Stomach (tissue), 9 donors: ENCODE measurements around the gene SOX8. TPM values are rescaled to one million over a fixed set of nuclear protein-coding genes. Genes with fewer than 3 reads are reported as not detected.

Source experiments
- DNase-seq, 2 donors: peaks; one replicate each; pipeline versions ENCODE4 v3.0.0 to v3.0.0-alpha.2; 2013 to 2019
- H3K27ac ChIP-seq, 5 donors: fragments of 200-600 bp in 4 of 5; sonication (generic) in 4 of 5; one replicate each; pipeline ENCODE4 v1.5.1; 2013 to 2019; ENCODE audit warnings: mild to moderate bottlenecking in 1 of 5, moderate library complexity in 1 of 5
- H3K27me3 ChIP-seq, 3 donors: fragments of 200-600 bp; sonication (generic); one replicate each; pipeline ENCODE4 v1.5.1; 2017 to 2019; ENCODE audit warnings: mixed run types in 1 of 3
- H3K36me3 ChIP-seq, 4 donors: fragments of 200-600 bp; sonication (generic); 1 replicate in 3 of 4; 2 replicates in 1 of 4; pipeline ENCODE4 v1.5.1; 2016 to 2019
- H3K4me1 ChIP-seq, 4 donors: fragments of 200-600 bp; sonication (generic); one replicate each; pipeline ENCODE4 v1.5.1; 2016 to 2019
- H3K4me3 ChIP-seq, 4 donors: fragments of 200-600 bp; sonication (generic) in 3 of 4; one replicate each; pipeline ENCODE4 v1.5.1; 2016 to 2019; ENCODE audit warnings: mild to moderate bottlenecking in 1 of 4
- H3K9me3 ChIP-seq, 4 donors: fragments of 200-600 bp; sonication (generic); one replicate each; pipeline ENCODE4 v1.5.1; 2016 to 2019
- CTCF ChIP-seq, 7 experiments: fragments of 450-650 bp in 4 of 7; fragments of 200-600 bp in 3 of 7; sonication (generic) in 3 of 7; IDR thresholded peaks; one replicate each; pipeline ENCODE4 v1.5.1; 2016 to 2019; ENCODE audit warnings: antibody characterized with exemption in 7 of 7, control low read depth in 2 of 7, mild to moderate bottlenecking in 1 of 7
- EP300 ChIP-seq: sonication (generic); formaldehyde crosslinking; IDR thresholded peaks from one replicate; pipeline ENCODE4 v1.6.1; 2017; ENCODE audit warnings: antibody characterized with exemption
- POLR2A ChIP-seq, 4 donors: fragments of 450-650 bp; IDR thresholded peaks; one replicate each; pipeline ENCODE4 v1.6.1; 2016; ENCODE audit warnings: antibody characterized with exemption in 4 of 4, control low read depth in 2 of 4, mild to moderate bottlenecking in 1 of 4, moderate library complexity in 1 of 4
- POLR2AphosphoS5 ChIP-seq, 3 donors: sonication (generic); formaldehyde crosslinking; IDR thresholded peaks; one replicate each; pipeline ENCODE4 v1.6.1; 2016; ENCODE audit warnings: antibody characterized with exemption in 3 of 3
- WGBS, 5 donors: extraction: QIAGEN DNeasy Blood & Tissue Kit in 3 of 5; methylation state at CpG; one replicate each; pipeline versions ENCODE4 v1.1.5 to v1.1.7; 2013 to 2018; 5-methylcytosine and 5-hydroxymethylcytosine counted together
- intact Hi-C: fragments of 100-400 bp; cut with DNase I; formaldehyde crosslinking; loops from one replicate; pipeline ENCODE4 v1.15.1; 2023; ENCODE audit warnings: low total_unique reads
- polyA plus RNA-seq, 3 donors: library from polyadenylated mRNA; stranded (reverse); fragments of 200-250 nt; gene quantifications; one replicate each; pipeline ENCODE4 v1.2.3, GENCODE V29; 2013
- total RNA-seq, 5 donors: library from RNA; depleted of rRNA; stranded (reverse); fragments of >200 nt; gene quantifications; one replicate each; pipeline versions ENCODE4 v1.1.0 to v1.2.3, GENCODE V29; 2014 to 2016
- donor health status: healthy with polysubstance abuse.
- donor health status: Bipolar disorder and iron deficiency.
- donor health status: healthy.

The SOX8 gene
- total and polyA plus RNA-seq, 8 donors = 0.45 to 15.1 (median 1.1) TPM; not detected in 3

- WGBS, 5 donors = 64 to 78% (median 70%) methylated on average over 37 to 46 of the region's 46 CpGs
- no peak overlapping the region for H3K4me3 ChIP-seq
- H3K36me3 ChIP-seq = no peaks in the 10 kb centered on the region
- no peaks in the 10 kb centered on the region for H3K9me3 ChIP-seq
- no peak for TF ChIP-seq POLR2A (IDR thresholded peaks at IDR 0.05)
- peak in 1 of 3 donors; percentile 48 for TF ChIP-seq POLR2AphosphoS5 (IDR thresholded peaks at IDR 0.05)
- no peak for TF ChIP-seq CTCF (IDR thresholded peaks at IDR 0.05)
- H3K4me1 ChIP-seq = peaks cover 0 to 22% (median 15%) of the 10 kb centered on the region in 4 donors
- intact Hi-C loops = no loop called here
- H3K27me3 ChIP-seq = peaks cover 6 to 55% (median 15%) of the 10 kb centered on the region in 3 donors
- peak; percentile 42 to 63 for DNase-seq
- H3K27ac ChIP-seq = no peak overlapping the region
Observed at GRCh38 chr16:1002399-1003166, 21.0 kb downstream of the SOX8 start.

- DNase-seq = no peak
- intact Hi-C loops = no loop called here
- H3K4me3 ChIP-seq = no peak overlapping the region
- no peaks in the 10 kb centered on the region for H3K9me3 ChIP-seq
- no peaks in the 10 kb centered on the region for H3K36me3 ChIP-seq
- 76 to 84% (median 77%) methylated on average over 29 to 41 of the region's 41 CpGs for WGBS, 5 donors
- peaks cover 0 to 15% (median 9%) of the 10 kb centered on the region in 4 donors for H3K4me1 ChIP-seq
- TF ChIP-seq EP300 (no peak), CTCF (IDR thresholded peaks at IDR 0.05) (no peak), POLR2AphosphoS5 (IDR thresholded peaks at IDR 0.05) (no peak), POLR2A (IDR thresholded peaks at IDR 0.05) (no peak)
- H3K27ac ChIP-seq = no peak overlapping the region
- H3K27me3 ChIP-seq = peaks cover 6 to 55% (median 14%) of the 10 kb centered on the region in 3 donors
Observed at GRCh38 chr16:1003391-1004347, 22.1 kb downstream of the SOX8 start.

- TF ChIP-seq POLR2AphosphoS5 (IDR thresholded peaks at IDR 0.05) = no peak
- no peak for TF ChIP-seq POLR2A (IDR thresholded peaks at IDR 0.05)
- TF ChIP-seq EP300 = no peak
- no peak for TF ChIP-seq CTCF (IDR thresholded peaks at IDR 0.05)
- no peaks in the 10 kb centered on the region for H3K36me3 ChIP-seq
- H3K4me1 ChIP-seq = peaks cover 0 to 15% (median 9%) of the 10 kb centered on the region in 4 donors
- intact Hi-C loops = no loop called here
- no peak for DNase-seq
- WGBS, 5 donors = 76 to 91% (median 89%) methylated on average over 11 of the region's 11 CpGs
- H3K4me3 ChIP-seq = no peak overlapping the region
- H3K27ac ChIP-seq = no peak overlapping the region
- H3K9me3 ChIP-seq = no peaks in the 10 kb centered on the region
- H3K27me3 ChIP-seq = peaks cover 2 to 56% (median 25%) of the 10 kb centered on the region in 3 donors
Observed at GRCh38 chr16:1005286-1005685, 23.7 kb downstream of the SOX8 start.

- no peaks in the 10 kb centered on the region for H3K9me3 ChIP-seq
- DNase-seq = no peak
- TF ChIP-seq CTCF (IDR thresholded peaks at IDR 0.05) (no peak), POLR2A (IDR thresholded peaks at IDR 0.05) (no peak), POLR2AphosphoS5 (IDR thresholded peaks at IDR 0.05) (no peak), EP300 (no peak)
- H3K4me1 ChIP-seq = peaks cover 0 to 15% (median 9%) of the 10 kb centered on the region in 4 donors
- peaks cover 2 to 54% (median 29%) of the 10 kb centered on the region in 3 donors for H3K27me3 ChIP-seq
- intact Hi-C loops = no loop called here
- 81 to 91% (median 90%) methylated on average over 18 to 25 of the region's 25 CpGs for WGBS, 5 donors
- H3K36me3 ChIP-seq = no peaks in the 10 kb centered on the region
- H3K27ac ChIP-seq = no peak overlapping the region
- no peak overlapping the region for H3K4me3 ChIP-seq
Observed at GRCh38 chr16:1006781-1007180, 25.2 kb downstream of the SOX8 start.
